ENCODE data around the gene PLAGL2.

PLAGL2 gene

GRCh38 chr20:32229251-32229747, 21.8 kb upstream of the PLAGL2 start:
- H3K27ac ChIP-seq = no peak overlapping the region
- TF ChIP-seq ZFX (IDR thresholded peaks at IDR 0.05; ENCODE audit: borderline replicate concordance) (no peak), CTCF (IDR thresholded peaks at IDR 0.05) (no peak)

GRCh38 chr20:32227744-32228688, 20.5 kb upstream of the PLAGL2 start:
- H3K27ac ChIP-seq = peak overlapping the region; percentile 44; the same call in 1 of the 2 replicates
- TF ChIP-seq ZFX (IDR thresholded peaks at IDR 0.05; ENCODE audit: borderline replicate concordance) (no peak), CTCF (IDR thresholded peaks at IDR 0.05) (no peak)

GRCh38 chr20:32227306-32227705, 19.8 kb upstream of the PLAGL2 start:
- H3K27ac ChIP-seq = peak overlapping the region; percentile 44
- TF ChIP-seq ZFX (IDR thresholded peaks at IDR 0.05; ENCODE audit: borderline replicate concordance) = no peak
- TF ChIP-seq CTCF (IDR thresholded peaks at IDR 0.05) = no peak

- no peak for TF ChIP-seq CTCF (IDR thresholded peaks at IDR 0.05)
- TF ChIP-seq ZFX (IDR thresholded peaks at IDR 0.05; ENCODE audit: borderline replicate concordance) = no peak
Observed at GRCh38 chr20:32226391-32226790, 18.8 kb upstream of the PLAGL2 start.

GRCh38 chr20:32224463-32224862, 16.9 kb upstream of the PLAGL2 start:
- TF ChIP-seq CTCF (IDR thresholded peaks at IDR 0.05) (no peak), ZFX (IDR thresholded peaks at IDR 0.05; ENCODE audit: borderline replicate concordance) (no peak)
- no peak overlapping the region for H3K27ac ChIP-seq

More at GRCh38 chr20:32226391-32226790, 18.8 kb upstream of the PLAGL2 start:
- H3K27ac ChIP-seq = peak overlapping the region; percentile 44; the same call in 1 of the 2 replicates

GRCh38 chr20:32218156-32218900, 10.8 kb upstream of the PLAGL2 start:
- TF ChIP-seq ZFX (IDR thresholded peaks at IDR 0.05; ENCODE audit: borderline replicate concordance) (no peak), CTCF (IDR thresholded peaks at IDR 0.05) (no peak)
- H3K27ac ChIP-seq = no peak overlapping the region

All from 22Rv1 (cell line).